Lower leg skin (tissue), 3 donors: ENCODE results near the gene ARID1B.

Source experiments
- CTCF ChIP-seq, 3 donors: fragments of 450-650 bp; IDR thresholded peaks; one replicate each; pipeline ENCODE4 v1.5.1; 2016; ENCODE audit warnings: antibody characterized with exemption in 3 of 3, mild to moderate bottlenecking in 3 of 3, moderate library complexity in 2 of 3
- POLR2A ChIP-seq, 2 donors: fragments of 450-650 bp; IDR thresholded peaks; one replicate each; pipeline ENCODE4 v1.6.1; 2016 to 2017; ENCODE audit warnings: antibody characterized with exemption in 2 of 2, mild to moderate bottlenecking in 1 of 2, moderate library complexity in 1 of 2

DNA sequence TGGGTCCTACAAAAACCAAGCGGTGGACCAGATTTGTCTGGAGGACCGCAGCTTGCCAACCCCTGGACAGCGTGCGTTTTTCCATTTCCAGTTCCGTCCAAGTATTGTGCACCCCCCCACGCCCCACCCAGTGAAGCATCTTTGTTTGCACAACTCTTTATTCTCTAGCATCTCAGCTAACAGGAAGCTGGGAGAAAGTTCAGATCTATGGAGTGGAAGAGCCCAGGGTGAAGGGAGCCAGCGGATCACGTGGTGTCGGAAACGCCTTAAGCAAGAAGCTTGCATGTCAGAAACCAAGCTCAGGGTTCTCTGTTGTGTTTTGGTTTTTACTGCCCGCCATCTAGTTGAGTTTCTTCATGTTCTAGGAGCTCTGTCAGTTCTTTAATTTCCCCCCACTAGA lies 29.9 kb downstream of the ARID1B start:
- no peak for TF ChIP-seq POLR2A (IDR thresholded peaks at IDR 0.05)
- no peak for TF ChIP-seq CTCF (IDR thresholded peaks at IDR 0.05)
